DOHH2 (cell line): ENCODE results near the gene PCDH9.

Experiments used
- EZH2phosphoT487 ChIP-seq: fragments of 200-600 bp; sonication (generic); IDR thresholded peaks from 2 replicates; pipeline ENCODE4 v1.6.1; 2017; ENCODE audit warnings: borderline replicate concordance, mild to moderate bottlenecking, antibody characterized with exemption, low read length, moderate library complexity, mixed read lengths
- TF ChIP-seq, protein P1 (sequence below): fragments of 200-600 bp; sonication (generic); IDR thresholded peaks from one replicate; pipeline ENCODE4 v1.5.1; 2014; ENCODE audit warnings: antibody characterized with exemption, mild to moderate bottlenecking, low read depth, low read length; ENCODE audit not compliant: poor library complexity, severe bottlenecking

DNA sequence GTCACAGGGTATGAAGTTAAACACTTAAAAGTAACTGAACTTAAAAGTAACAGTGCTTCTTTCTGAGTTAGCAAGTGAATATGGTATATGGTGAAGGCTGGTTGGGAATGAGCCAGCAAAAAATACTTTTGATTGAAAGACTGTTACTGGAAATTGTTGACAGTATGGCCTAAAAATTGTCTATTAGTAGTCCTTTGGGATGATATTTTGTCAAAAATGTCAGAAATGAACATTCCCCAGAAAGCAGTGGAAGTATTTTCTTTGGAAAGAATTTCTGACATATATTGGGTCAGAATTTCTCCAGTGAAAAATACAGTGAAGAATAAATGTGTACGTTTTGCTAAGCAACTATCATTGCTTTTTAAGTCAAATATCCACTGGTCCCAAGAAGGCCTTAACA, 860.5 kb downstream of the PCDH9 start:
- TF ChIP-seq, protein P1, sequence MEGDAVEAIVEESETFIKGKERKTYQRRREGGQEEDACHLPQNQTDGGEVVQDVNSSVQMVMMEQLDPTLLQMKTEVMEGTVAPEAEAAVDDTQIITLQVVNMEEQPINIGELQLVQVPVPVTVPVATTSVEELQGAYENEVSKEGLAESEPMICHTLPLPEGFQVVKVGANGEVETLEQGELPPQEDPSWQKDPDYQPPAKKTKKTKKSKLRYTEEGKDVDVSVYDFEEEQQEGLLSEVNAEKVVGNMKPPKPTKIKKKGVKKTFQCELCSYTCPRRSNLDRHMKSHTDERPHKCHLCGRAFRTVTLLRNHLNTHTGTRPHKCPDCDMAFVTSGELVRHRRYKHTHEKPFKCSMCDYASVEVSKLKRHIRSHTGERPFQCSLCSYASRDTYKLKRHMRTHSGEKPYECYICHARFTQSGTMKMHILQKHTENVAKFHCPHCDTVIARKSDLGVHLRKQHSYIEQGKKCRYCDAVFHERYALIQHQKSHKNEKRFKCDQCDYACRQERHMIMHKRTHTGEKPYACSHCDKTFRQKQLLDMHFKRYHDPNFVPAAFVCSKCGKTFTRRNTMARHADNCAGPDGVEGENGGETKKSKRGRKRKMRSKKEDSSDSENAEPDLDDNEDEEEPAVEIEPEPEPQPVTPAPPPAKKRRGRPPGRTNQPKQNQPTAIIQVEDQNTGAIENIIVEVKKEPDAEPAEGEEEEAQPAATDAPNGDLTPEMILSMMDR, result no peak
- no peak for TF ChIP-seq EZH2phosphoT487
